A549 (cell line): ENCODE data around the gene PHEX.

ENCODE experiments used
- FOSL2 ChIP-seq, 2 experiments: fragments of 450-650 bp in 1 of 2; fragments of >200 bp in 1 of 2; sonication (Bioruptor Twin) in 1 of 2; formaldehyde crosslinking; IDR thresholded peaks; 2 replicates each; pipeline versions ENCODE4 v1.5.0 to v1.6.1; 2016 to 2020; ENCODE audit warnings: mild to moderate bottlenecking in 1 of 2, moderate library complexity in 1 of 2
- POLR2A ChIP-seq: IDR thresholded peaks from 2 replicates; pipeline ENCODE4 v1.6.1; 2012; ENCODE audit warnings: mild to moderate bottlenecking, low read length
- REST ChIP-seq: fragments of 200-600 bp; sonication (generic); IDR thresholded peaks from 2 replicates; pipeline ENCODE4 v1.6.1; 2016; ENCODE audit warnings: antibody characterized with exemption, mild to moderate bottlenecking, moderate library complexity
- RNF2 ChIP-seq: fragments of 200-600 bp; sonication (generic); IDR thresholded peaks from 2 replicates; pipeline ENCODE4 v1.6.1; 2016; ENCODE audit warnings: low read depth, mild to moderate bottlenecking, antibody characterized with exemption, moderate library complexity, borderline replicate concordance

- TF ChIP-seq RNF2 (no peak), POLR2A (no peak), REST (no peak), FOSL2 (IDR thresholded peaks at IDR 0.05) (no peak), FOSL2 (CRISPR knock-in tag; IDR thresholded peaks at IDR 0.05) (no peak)
Observed at GRCh38 chrX:22069586-22069985, 37.5 kb downstream of the PHEX start.
